CD4-positive, alpha-beta T cell (primary cell): ENCODE data around the gene MED12L. TPM values are rescaled to one million over a fixed set of nuclear protein-coding genes. Genes with fewer than 3 reads are reported as not detected.
"Not testable (repeated sequence)": the region's sequence is repeated elsewhere in the genome, so short reads cannot be mapped to it uniquely, and the experiment has no call there.

ENCODE experiments used
- ATAC-seq: fragments of 200-7000 bp; cut with Tn5 transposase; one replicate; pipeline ENCODE4 v1.10.0; 2022; ENCODE audit warnings: mild to moderate bottlenecking; ENCODE audit not compliant: poor library complexity
- CTCF ChIA-PET: fragments of 350-600 bp; sonication (Branson Sonifier 250); formaldehyde crosslinking; loops from one replicate; lab custom pipeline; 2021; ENCODE audit warnings: antibody characterized with exemption, inconsistent platforms; lab: Charles Lee
- POLR2A ChIA-PET: fragments of 350-600 bp; sonication (Branson Sonifier 250); formaldehyde crosslinking; loops from one replicate; lab custom pipeline; 2021; ENCODE audit warnings: antibody characterized with exemption, inconsistent platforms; lab: Charles Lee
- DNase-seq, 14 experiments: peaks; one replicate each; pipeline ENCODE4 v3.0.0-alpha.2; 2013 to 2020; ENCODE audit warnings: mixed read lengths in 2 of 14
- H3K27ac ChIP-seq, 2 donors: one replicate each; pipeline versions ENCODE4 v1.5.1 to v1.7.0; 2013; ENCODE audit warnings: low read length in 2 of 2, low read depth in 1 of 2, mild to moderate bottlenecking in 1 of 2
- H3K27me3 ChIP-seq, 2 experiments: 1 replicate in 1 of 2; 2 replicates in 1 of 2; pipeline versions ENCODE4 v1.6.1 to v1.7.0; 2013; ENCODE audit warnings: low read length in 2 of 2, control low read depth in 1 of 2, mild to moderate bottlenecking in 1 of 2, moderate library complexity in 1 of 2; ENCODE audit not compliant: insufficient read depth in 2 of 2, control insufficient read depth in 1 of 2
- H3K36me3 ChIP-seq: one replicate; pipeline ENCODE4 v1.6.1; 2013; ENCODE audit warnings: low read length, control low read depth; ENCODE audit not compliant: insufficient read depth
- H3K4me1 ChIP-seq: one replicate; pipeline ENCODE4 v1.6.1; 2013; ENCODE audit warnings: low read length, control low read depth; ENCODE audit not compliant: insufficient read depth
- H3K4me3 ChIP-seq: one replicate; pipeline ENCODE4 v1.5.1; 2013; ENCODE audit warnings: mild to moderate bottlenecking, low read length, moderate library complexity
- H3K9me3 ChIP-seq, 2 experiments: 1 replicate in 1 of 2; 2 replicates in 1 of 2; pipeline versions ENCODE4 v1.6.1 to v1.7.0; 2013; ENCODE audit warnings: low read length in 2 of 2, mild to moderate bottlenecking in 2 of 2, control low read depth in 1 of 2, moderate library complexity in 1 of 2; ENCODE audit not compliant: control insufficient read depth in 1 of 2, insufficient read depth in 1 of 2
- H3K27ac Mint-ChIP-seq: one replicate; pipeline ENCODE4 v1.8.0; 2020; ENCODE audit warnings: mixed read lengths
- H3K27me3 Mint-ChIP-seq: one replicate; pipeline ENCODE4 v1.8.0; 2021; ENCODE audit warnings: mixed read lengths
- H3K36me3 Mint-ChIP-seq: one replicate; pipeline ENCODE4 v1.8.0; 2021; ENCODE audit warnings: low read depth, mixed read lengths
- H3K4me1 Mint-ChIP-seq: one replicate; pipeline ENCODE4 v1.8.0; 2021; ENCODE audit warnings: low read depth, mixed read lengths
- H3K4me3 Mint-ChIP-seq: one replicate; pipeline ENCODE4 v1.8.0; 2020; ENCODE audit warnings: mild to moderate bottlenecking, mixed read lengths
- H3K9me3 Mint-ChIP-seq: one replicate; pipeline ENCODE4 v1.8.0; 2020; ENCODE audit warnings: mixed read lengths
- intact Hi-C, 2 experiments: fragments of 100-400 bp; cut with DNase I in 1 of 2; cut with micrococcal nuclease in 1 of 2; formaldehyde crosslinking; loops; one replicate each; pipeline versions ENCODE4 v1.15.1 to v1.9.0; 2023 to 2025; cut with DNase I, micrococcal nuclease
- total RNA-seq, 174 experiments: library from RNA in 2 of 174; stranded (reverse) in 2 of 174; gene quantifications; one replicate each; pipeline ENCODE4 v1.2.3 and lab custom pipeline; 2021 to 2026
- TF ChIP-seq, protein P1 (sequence below): fragments of 200-600 bp; IDR thresholded peaks from one replicate; pipeline ENCODE4 v1.8.0; 2022; ENCODE audit warnings: antibody characterized with exemption, mild to moderate bottlenecking

The MED12L gene
- total RNA-seq, 2 experiments from 2014 or later: 0.39 to 0.49 TPM

GRCh38 chr3:151236316-151236715 lies 150.9 kb downstream of the MED12L start:
- Histone ChIP-seq H3K27ac (no peak overlapping the region), H3K27me3 (no peaks in the 10 kb centered on the region), H3K4me1 (no peaks in the 10 kb centered on the region), H3K9me3 (no peaks in the 10 kb centered on the region), H3K4me3 (no peak overlapping the region), H3K36me3 (no peaks in the 10 kb centered on the region)
- intact Hi-C loops: no loop called here
- H3K27me3 Mint-ChIP-seq: no peaks in the 10 kb centered on the region
- ChIA-PET CTCF (no interaction called here), POLR2A (no interaction called here)
- H3K9me3 Mint-ChIP-seq: no peaks in the 10 kb centered on the region
- ATAC-seq (no peak), DNase-seq (no peak)
- no peak overlapping the region for H3K4me3 Mint-ChIP-seq
- no peaks in the 10 kb centered on the region for H3K36me3 Mint-ChIP-seq
- H3K27ac Mint-ChIP-seq: no peak overlapping the region
- H3K4me1 Mint-ChIP-seq: no peaks in the 10 kb centered on the region
- TF ChIP-seq, protein P1, sequence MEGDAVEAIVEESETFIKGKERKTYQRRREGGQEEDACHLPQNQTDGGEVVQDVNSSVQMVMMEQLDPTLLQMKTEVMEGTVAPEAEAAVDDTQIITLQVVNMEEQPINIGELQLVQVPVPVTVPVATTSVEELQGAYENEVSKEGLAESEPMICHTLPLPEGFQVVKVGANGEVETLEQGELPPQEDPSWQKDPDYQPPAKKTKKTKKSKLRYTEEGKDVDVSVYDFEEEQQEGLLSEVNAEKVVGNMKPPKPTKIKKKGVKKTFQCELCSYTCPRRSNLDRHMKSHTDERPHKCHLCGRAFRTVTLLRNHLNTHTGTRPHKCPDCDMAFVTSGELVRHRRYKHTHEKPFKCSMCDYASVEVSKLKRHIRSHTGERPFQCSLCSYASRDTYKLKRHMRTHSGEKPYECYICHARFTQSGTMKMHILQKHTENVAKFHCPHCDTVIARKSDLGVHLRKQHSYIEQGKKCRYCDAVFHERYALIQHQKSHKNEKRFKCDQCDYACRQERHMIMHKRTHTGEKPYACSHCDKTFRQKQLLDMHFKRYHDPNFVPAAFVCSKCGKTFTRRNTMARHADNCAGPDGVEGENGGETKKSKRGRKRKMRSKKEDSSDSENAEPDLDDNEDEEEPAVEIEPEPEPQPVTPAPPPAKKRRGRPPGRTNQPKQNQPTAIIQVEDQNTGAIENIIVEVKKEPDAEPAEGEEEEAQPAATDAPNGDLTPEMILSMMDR: no peak

GRCh38 chr3:151236736-151237135 lies 151.3 kb downstream of the MED12L start:
- H3K4me1 ChIP-seq: no peaks in the 10 kb centered on the region
- Mint-ChIP-seq H3K4me3 (no peak overlapping the region), H3K27ac (no peak overlapping the region), H3K27me3 (no peaks in the 10 kb centered on the region), H3K36me3 (no peaks in the 10 kb centered on the region), H3K9me3 (no peaks in the 10 kb centered on the region), H3K4me1 (no peaks in the 10 kb centered on the region)
- no peak overlapping the region for H3K4me3 ChIP-seq
- no peak for DNase-seq
- TF ChIP-seq, protein P1: no peak
- no peaks in the 10 kb centered on the region for H3K36me3 ChIP-seq
- no peaks in the 10 kb centered on the region for H3K27me3 ChIP-seq
- ChIA-PET POLR2A (no interaction called here), CTCF (interaction anchor here (0.7 kb wide), 1 partner anchor 47 kb away, joined by 4 read pairs; no protein-coding TSS in a partner anchor)
- no peak overlapping the region for H3K27ac ChIP-seq
- no peaks in the 10 kb centered on the region for H3K9me3 ChIP-seq
- intact Hi-C loops: no loop called here
- ATAC-seq: no peak

- H3K9me3 Mint-ChIP-seq, H3K36me3 ChIP-seq, DNase-seq, H3K36me3 Mint-ChIP-seq, H3K27me3 Mint-ChIP-seq, H3K27ac Mint-ChIP-seq, H3K4me1 ChIP-seq, POLR2A ChIA-PET, H3K4me3 ChIP-seq, H3K9me3 ChIP-seq, H3K27ac ChIP-seq, H3K4me3 Mint-ChIP-seq, H3K4me1 Mint-ChIP-seq, intact Hi-C loops, H3K27me3 ChIP-seq, ATAC-seq, CTCF ChIA-PET: not testable (repeated sequence)
Observed at GRCh38 chr3:151242006-151242405, 156.5 kb downstream of the MED12L start.

- Mint-ChIP-seq H3K27ac (no peak overlapping the region), H3K4me3 (no peak overlapping the region), H3K36me3 (no peaks in the 10 kb centered on the region), H3K9me3 (no peaks in the 10 kb centered on the region), H3K4me1 (no peaks in the 10 kb centered on the region), H3K27me3 (no peaks in the 10 kb centered on the region)
- Histone ChIP-seq H3K9me3 (no peaks in the 10 kb centered on the region), H3K27ac (no peak overlapping the region), H3K4me3 (no peak overlapping the region), H3K4me1 (no peaks in the 10 kb centered on the region), H3K27me3 (no peaks in the 10 kb centered on the region), H3K36me3 (no peaks in the 10 kb centered on the region)
- no peak for ATAC-seq
- intact Hi-C loops: no loop called here
- DNase-seq: no peak
- POLR2A ChIA-PET: interaction anchor here (0.8 kb wide), 1 partner anchor 20 kb away, joined by 3 read pairs; no protein-coding TSS in a partner anchor
- CTCF ChIA-PET: no interaction called here
- TF ChIP-seq, protein P1: no peak
Observed at GRCh38 chr3:151248772-151249337, 163.4 kb downstream of the MED12L start.
